Measurements from ENCODE around the gene ANKRD9.
"Not testable (repeated sequence)": the region's sequence is repeated elsewhere in the genome, so short reads cannot be mapped to it uniquely, and the experiment has no call there.

ANKRD9 gene

DNA sequence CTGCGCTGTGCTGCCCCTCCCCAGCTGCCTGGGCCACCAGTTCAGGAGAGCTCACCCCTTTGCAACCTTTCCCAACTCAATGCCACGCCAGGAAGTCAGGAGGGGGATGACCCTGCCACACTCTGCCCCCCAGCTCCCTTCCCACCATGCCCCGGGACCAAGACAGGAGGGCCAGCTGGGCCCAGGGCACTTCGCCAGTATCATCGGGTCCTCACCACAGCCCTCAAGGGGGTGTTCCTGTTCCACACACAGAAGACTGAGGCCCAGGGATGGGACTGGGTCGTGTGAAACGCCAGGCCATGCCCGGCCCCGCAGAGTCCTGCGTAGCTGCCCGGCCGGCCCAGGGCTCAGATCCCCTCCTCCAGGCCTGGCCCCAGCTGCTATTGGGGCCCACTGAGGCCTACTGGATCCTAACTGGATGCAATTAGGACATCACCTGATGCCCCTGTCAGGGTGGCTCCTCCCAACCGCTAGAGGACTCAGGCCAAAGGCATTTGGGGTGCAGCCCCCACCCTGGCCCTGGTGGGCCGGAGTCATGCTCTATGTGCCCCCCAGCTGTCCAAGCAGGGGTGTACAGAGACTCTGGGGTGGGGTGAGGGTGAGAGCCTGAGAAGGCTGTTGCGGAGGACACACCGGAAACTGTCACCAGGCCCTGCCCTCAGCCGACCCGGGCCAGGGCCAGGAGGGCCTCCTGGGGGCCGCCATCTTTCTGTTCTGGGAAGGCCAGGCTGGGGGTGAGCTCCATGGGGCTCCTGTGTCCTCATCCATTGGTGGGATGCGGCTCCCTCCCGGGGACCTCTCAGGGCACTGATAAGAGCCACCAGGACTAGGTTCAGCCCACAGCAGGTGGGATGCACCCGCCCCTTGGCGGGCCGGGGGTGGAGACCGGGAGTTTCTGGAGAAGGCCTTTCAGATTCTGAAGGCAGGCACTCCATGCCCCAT lies 29.3 kb upstream of the ANKRD9 start:
- no peak for DNase-seq (ENCODE audit: low read depth in 2 of 2)

GRCh38 chr14:102537981-102538601 lies 28.5 kb upstream of the ANKRD9 start:
- no peak for DNase-seq (ENCODE audit: low read depth in 2 of 2)

DNA sequence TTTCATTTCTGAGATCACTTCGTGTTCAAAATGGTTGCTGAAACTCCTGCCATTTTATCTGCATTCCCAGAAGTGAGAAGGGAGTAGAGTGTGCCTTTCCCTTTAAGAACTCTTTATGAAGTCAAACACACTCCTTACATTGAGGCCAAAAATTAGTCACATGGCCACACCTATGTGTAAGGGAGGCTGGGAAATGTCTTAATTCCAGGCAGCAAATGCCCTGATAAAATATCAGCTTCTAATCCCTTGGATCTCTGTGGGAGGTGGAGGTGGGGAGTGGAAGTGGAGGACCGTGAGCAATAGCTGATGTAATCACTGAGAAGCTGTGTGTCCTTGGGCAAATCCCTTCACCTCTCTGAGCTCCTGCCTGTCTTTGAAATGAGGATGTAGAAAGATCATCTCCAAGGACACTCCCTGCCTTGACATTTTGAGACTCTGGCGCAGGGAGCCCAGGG lies 22.7 kb upstream of the ANKRD9 start:
- DNase-seq (ENCODE audit: low read depth in 2 of 2), result no peak

DNA sequence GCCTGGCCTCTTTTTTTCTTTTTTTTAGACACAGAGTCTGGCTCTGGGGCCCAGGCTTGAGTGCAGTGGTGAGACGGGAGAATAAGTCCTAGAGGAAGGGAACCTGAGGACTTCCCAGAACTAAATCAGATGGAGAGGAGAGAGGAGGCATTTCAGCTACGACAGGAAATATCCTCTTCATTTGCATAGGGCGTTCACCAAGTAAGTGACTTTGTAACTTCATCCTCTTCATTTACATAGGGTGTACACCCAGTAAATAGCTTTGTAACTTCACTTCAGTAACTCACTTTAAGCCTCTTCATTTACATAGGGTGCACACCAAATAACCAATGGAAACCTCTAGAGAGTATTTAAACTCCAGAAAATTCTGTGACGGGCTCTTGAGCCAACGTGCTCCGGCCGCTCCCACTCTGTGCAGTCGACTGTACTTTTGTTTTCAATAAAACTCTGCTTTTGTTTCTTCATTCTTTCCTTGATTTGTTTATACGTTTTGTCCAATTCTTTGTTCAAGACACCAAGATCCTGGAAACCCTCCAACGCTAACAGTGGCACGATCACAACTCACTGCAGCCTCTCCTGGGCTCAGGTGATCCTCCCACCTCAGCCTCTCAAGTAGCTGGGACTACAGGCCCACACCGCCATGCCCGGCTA lies 21.4 kb upstream of the ANKRD9 start:
- no peak for DNase-seq (ENCODE audit: low read depth in 2 of 2)

GRCh38 chr14:102528431-102529170 lies 19.0 kb upstream of the ANKRD9 start:
- DNase-seq (ENCODE audit: low read depth in 2 of 2), result no peak

- DNase-seq (ENCODE audit: low read depth in 2 of 2), result no peak
Observed at GRCh38 chr14:102525929-102526497, 16.4 kb upstream of the ANKRD9 start.

GRCh38 chr14:102525219-102525928 lies 15.8 kb upstream of the ANKRD9 start:
- no peak for DNase-seq (ENCODE audit: low read depth in 2 of 2)

DNA sequence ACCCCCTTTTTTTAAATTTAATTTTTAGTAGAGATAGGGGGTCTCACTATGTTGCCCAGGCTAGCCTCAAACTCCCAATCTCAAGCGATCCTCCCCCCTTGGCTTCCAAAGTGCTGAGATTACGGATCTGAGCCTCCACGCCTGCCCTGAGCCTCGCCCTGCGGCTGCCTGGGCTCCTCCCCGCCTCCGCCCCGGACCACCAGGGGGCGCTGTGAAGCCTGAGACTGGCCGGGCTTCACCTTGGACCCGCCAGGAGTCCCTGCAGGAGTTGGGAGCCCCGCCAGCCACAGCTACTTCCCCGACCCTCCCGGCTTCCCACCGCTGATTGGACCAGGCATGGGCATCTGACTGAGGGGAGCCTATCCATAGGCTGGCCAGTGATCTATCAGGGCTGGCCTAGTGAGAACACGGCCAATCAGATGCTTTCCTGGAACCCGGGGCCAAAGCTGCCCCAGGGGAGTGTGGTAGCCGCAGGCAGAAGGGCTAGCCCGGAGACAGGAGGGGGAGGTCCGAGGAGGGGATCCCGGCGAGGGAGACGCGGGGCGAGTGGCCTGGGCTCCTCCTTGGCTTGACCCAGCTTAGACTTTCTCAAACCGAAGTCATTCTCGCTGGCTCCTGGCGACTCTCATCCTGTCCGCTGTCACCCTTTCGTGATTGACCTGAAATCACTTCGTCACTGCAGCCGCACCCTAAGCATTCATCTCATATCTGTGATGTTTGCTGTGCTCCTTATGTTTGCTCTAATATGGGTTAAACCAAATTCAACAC lies 15.1 kb upstream of the ANKRD9 start:
- peak; percentile 95 to 99 for DNase-seq (ENCODE audit: low read depth in 2 of 2)

- no peak for DNase-seq (ENCODE audit: low read depth in 2 of 2)
Observed at GRCh38 chr14:102523569-102524450, 14.2 kb upstream of the ANKRD9 start.

- no peak for DNase-seq (ENCODE audit: low read depth in 2 of 2)
Observed at GRCh38 chr14:102523200-102523568, 13.6 kb upstream of the ANKRD9 start.

DNA sequence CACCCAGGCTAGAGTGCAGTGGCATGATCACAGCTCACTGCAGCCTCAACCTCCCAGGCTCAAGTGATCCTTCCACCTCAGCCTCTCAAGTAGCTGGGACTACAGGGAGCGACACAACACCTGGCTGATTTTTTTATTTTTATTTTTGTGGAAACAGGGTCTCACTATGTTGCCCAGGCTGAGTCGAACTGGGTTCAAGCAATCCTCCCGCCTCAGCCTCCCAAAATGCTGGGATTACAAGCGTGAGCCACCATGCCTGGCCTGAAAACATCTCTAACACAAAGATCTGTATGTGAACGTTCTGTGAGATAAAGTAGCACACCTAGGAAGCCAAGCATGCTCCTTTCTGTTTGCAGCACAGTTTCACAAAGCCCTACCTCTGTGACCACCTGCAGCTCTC lies 10.1 kb upstream of the ANKRD9 start:
- not testable (repeated sequence) for DNase-seq (ENCODE audit: low read depth in 2 of 2)

- no peak for DNase-seq (ENCODE audit: low read depth in 2 of 2)
Observed at GRCh38 chr14:102518063-102518648, 8.6 kb upstream of the ANKRD9 start.

- no peak for DNase-seq (ENCODE audit: low read depth in 2 of 2)
Observed at GRCh38 chr14:102517392-102518062, 8.0 kb upstream of the ANKRD9 start.

DNA sequence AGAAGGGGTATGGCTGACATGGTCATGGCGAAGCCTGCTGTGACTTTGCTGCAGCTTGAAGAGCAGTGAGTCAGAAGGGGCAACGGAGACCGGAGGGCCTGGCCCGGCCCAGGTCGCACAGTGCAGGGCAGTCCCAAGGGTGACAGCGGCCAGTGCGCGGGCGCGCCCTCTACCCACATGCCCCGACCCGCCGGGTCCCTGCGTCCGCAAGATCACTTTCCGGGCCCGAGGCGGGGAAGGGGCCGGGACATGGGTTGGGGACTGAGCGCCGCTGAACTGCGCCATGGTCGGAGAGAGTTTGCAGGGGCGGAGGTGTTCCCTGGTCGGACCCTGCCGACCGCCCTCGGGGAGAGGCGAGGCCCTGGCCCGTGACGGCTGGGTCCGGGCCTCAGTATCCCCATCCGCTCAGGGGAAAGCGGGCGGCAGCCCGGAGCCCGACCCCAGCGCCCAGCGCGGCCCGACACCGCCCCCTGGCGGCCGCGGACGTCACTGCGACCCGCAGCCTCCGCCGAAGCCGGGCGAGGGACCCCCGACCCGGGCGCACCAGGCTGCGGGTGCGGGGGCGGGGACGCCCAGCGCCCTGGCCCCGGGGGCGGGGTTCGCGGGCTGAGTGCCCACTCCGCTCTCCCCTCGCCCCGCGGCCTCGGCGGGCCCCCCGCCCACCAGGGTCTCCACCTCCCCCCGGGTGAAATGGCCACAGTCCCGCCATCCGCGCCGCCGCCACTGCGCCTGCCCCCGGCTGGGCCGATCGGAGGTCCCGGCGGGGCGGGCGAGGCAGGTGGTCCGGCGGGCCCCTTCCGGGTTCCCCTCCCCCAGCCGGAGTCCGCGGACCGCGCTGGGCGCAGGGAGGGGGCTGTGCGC lies 7.2 kb upstream of the ANKRD9 start:
- DNase-seq (ENCODE audit: low read depth in 2 of 2), result peak; percentile 42 to 53

DNA sequence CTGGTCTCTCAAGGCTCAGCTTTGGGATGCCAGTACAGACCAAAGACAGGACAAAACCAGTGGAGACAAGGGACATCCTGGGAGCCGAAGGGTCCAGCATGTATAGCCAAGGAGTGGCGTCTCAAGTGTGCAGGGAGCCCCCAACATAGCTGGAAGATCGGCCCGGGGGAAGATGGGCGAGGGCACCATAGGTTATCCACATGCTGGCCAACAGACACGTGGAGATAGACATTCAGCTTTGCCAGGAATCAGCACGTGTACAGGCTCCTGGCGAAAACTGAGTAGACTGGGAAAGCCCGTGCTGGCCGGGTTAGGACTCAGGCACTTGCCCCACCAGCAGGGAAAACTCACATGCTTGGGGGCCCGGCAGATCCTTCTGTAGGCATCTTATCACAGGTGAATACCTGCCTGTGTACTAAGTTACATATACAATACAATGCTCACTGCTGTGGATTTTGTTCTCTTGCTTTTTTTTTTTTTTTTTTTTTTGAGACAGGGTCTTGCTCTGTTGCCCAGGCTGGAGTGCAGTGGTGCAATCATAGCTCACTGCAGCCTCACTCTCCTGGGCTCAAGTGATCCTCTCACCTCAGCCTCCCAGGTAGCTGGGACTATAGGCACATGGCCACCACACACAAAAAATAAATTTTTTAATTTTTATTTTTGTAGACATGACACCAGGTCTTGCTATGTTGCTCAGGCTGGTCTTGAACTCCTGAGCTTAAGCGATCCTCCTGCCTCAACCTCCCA lies 5.6 kb upstream of the ANKRD9 start:
- DNase-seq (ENCODE audit: low read depth in 2 of 2), result no peak

Measured in stimulated activated CD4-positive, alpha-beta T cell treated with anti-CD3 and anti-CD28 coated beads, Interleukin-4, amount 100 ng/mL, for 48 hours (primary cell).